Amniotic epithelial cell (primary cell): ENCODE data around the gene PPP2R3A.
"Not testable (repeated sequence)": the region's sequence is repeated elsewhere in the genome, so short reads cannot be mapped to it uniquely, and the experiment has no call there.

Experiments used
- DNase-seq: peaks from one replicate; pipeline ENCODE4 v3.0.0-alpha.2; 2010; ENCODE audit warnings: low read depth

Gene PPP2R3A, protein sequence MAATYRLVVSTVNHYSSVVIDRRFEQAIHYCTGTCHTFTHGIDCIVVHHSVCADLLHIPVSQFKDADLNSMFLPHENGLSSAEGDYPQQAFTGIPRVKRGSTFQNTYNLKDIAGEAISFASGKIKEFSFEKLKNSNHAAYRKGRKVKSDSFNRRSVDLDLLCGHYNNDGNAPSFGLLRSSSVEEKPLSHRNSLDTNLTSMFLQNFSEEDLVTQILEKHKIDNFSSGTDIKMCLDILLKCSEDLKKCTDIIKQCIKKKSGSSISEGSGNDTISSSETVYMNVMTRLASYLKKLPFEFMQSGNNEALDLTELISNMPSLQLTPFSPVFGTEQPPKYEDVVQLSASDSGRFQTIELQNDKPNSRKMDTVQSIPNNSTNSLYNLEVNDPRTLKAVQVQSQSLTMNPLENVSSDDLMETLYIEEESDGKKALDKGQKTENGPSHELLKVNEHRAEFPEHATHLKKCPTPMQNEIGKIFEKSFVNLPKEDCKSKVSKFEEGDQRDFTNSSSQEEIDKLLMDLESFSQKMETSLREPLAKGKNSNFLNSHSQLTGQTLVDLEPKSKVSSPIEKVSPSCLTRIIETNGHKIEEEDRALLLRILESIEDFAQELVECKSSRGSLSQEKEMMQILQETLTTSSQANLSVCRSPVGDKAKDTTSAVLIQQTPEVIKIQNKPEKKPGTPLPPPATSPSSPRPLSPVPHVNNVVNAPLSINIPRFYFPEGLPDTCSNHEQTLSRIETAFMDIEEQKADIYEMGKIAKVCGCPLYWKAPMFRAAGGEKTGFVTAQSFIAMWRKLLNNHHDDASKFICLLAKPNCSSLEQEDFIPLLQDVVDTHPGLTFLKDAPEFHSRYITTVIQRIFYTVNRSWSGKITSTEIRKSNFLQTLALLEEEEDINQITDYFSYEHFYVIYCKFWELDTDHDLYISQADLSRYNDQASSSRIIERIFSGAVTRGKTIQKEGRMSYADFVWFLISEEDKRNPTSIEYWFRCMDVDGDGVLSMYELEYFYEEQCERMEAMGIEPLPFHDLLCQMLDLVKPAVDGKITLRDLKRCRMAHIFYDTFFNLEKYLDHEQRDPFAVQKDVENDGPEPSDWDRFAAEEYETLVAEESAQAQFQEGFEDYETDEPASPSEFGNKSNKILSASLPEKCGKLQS (N-terminal part only)

GRCh38 chr3:135965506-135966270, at the start of gene PPP2R3A:
PPP2R3A (plus strand) TSS chr3:135965728; CDS start chr3:136001499, 35,771 bp downstream.
- peak; percentile 80 for DNase-seq

DNA sequence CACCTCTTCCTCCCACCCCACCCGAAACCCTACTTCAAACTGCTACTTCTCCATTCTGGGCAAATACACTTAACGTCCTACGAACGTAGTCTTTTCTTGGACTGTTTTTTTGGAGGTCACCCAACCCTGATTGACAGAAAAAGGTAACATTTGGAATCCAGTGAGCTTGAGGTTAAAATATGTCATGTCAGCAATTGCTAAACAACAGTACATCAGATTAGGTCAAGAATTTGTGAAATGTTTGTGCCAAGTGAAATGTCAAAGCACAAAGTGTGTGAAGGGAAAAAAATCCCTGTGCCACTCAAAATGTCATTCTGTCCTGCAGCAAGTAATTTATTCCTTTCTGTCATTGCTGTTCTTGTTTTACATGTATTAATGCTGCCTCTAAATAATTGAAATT, 49.2 kb upstream of the PPP2R3A start:
- no peak for DNase-seq

DNA sequence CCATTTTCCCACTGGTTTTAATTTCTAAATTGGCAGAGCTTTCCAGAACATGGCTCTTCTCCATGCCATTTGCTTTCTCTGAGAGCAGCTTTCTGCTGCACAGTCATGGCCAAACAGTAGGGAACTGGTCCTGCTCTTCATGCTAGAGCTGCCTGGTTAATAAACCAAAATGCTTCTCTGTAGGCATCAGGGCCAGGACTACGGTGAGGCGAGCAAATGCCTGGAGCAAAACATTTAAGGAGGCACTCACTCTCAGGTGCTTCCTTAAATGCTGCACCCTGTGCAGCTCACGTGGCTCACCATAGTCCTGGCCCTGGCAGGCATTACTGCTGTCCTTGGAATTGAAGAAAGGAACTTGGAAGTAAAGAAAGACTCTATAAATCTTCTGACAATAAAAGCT, 48.5 kb upstream of the PPP2R3A start:
- no peak for DNase-seq

DNA sequence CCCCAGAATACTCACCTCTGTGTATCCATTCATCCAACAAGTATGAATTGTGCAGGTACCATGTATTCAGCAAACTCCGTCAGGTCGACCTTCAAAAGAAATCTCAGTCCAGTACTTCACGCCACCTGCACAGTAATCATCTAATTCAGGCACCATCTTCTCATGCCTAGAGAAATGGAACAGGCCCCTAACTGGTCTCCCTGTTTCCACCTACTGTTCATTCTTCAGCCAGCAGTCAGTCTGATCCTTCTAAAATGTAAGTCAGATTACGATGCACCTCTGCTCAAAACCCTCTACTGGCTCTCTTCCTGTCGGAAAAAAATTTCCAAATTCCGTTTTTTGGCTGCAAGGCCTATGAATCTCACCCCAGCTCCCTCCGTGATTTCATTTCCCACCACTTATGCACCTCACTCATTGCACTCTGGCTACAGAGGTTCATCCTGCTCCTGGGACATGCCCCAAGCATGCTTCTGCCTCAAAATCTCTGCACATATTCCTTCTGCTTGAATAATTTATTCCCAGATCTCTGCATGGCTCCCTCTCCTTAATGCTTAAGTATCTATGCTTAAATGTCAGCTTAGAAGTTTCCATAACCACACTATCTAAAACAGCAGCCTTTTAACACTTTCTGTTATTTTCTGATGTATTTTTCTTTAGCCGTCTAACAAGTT, 47.5 kb upstream of the PPP2R3A start:
- DNase-seq, result no peak

- peak; percentile 47 for DNase-seq
Measured at GRCh38 chr3:135918600-135918999, 46.9 kb upstream of the PPP2R3A start.

DNA sequence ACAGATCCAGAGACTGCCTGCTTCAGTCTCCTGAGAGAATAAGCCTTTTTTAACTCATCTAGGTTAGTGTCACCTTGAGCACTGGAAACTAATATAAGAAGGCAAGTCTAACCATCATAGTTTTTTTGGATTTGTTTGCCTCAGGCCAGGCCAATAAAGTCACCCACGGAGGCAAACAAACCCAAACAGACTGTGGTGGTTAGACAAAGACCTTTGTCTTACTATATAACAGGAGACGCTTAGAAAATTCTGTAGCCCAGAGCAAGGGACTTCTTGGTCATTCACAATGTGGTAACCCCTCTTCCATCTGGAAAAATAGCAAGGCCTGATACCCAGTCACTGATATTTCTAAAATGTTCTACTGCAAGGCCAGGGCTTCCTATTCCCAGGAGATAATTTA, 45.3 kb upstream of the PPP2R3A start:
- DNase-seq, result no peak

- no peak for DNase-seq
Measured at GRCh38 chr3:135922903-135923250, 42.7 kb upstream of the PPP2R3A start.

GRCh38 chr3:135924506-135924905, 41.0 kb upstream of the PPP2R3A start:
- DNase-seq, result no peak

- no peak for DNase-seq
Measured at GRCh38 chr3:135926664-135927063, 38.9 kb upstream of the PPP2R3A start.

- DNase-seq, result peak; percentile 3
Measured at GRCh38 chr3:135927155-135927554, 38.4 kb upstream of the PPP2R3A start.

- DNase-seq, result peak; percentile 41
Measured at GRCh38 chr3:135929670-135930069, 35.9 kb upstream of the PPP2R3A start.

- no peak for DNase-seq
Measured at GRCh38 chr3:135930255-135930654, 35.3 kb upstream of the PPP2R3A start.

GRCh38 chr3:135935171-135935570, 30.4 kb upstream of the PPP2R3A start:
- not testable (repeated sequence) for DNase-seq

GRCh38 chr3:135937766-135938165, 27.8 kb upstream of the PPP2R3A start:
- DNase-seq, result not testable (repeated sequence)

- no peak for DNase-seq
Measured at GRCh38 chr3:135944831-135945230, 20.7 kb upstream of the PPP2R3A start.

DNA sequence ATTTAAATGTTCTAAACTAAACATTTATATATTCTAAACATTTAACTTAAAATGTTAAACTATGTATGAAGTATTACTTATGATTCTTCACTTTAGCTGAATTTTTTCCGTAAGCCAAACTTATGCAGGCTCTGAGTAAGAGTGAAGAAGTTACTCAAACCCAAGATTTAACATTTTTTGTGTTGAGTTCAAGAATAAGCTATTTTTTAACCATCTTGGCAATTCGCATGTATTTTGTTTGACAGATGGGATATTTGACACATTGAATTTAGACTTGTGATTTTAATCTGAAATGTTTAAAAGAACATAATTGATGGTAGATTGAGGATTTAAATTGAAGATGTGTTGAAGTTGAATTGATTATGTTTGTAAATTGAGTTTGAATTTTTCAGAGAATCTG, 14.6 kb upstream of the PPP2R3A start:
- DNase-seq, result no peak

DNA sequence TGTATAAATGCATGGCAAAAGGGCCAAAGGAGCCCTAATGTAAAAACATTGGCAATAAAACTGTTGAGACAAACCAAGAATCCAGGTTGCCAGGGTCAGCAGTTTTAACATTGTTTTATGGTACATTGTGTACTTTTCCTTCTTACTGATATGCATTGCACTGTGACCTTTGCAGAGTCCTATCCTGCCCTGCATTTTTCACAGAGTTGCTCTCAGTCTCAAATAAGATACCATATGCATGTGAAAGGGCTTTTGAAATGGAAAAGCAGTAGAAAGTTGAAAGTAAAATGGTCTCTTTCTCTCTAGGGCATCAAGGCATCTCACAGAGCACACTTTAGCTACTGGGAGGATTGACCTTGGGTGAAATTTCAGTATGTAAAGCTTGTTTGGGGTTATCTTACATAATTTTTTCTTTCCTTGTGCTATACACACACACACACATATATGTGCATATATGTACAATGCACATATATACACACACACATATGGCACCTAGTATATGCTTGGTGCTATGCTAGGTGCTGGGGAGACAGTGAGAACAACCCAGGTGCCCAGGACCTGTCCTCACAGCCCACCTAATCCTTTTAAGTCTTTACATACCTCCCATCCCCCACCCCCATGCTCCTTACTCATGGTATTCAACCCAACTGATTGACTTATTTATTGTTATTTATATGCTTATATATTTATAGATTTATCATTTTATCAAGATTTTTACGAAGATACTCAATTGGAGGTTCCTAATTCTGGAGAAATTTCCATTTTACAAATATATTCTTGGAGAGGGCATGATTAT, 1.2 kb upstream of the PPP2R3A start:
- DNase-seq, result no peak

GRCh38 chr3:135965129-135965505, 411 bp upstream of the PPP2R3A start:
- DNase-seq, result peak; percentile 57

DNA sequence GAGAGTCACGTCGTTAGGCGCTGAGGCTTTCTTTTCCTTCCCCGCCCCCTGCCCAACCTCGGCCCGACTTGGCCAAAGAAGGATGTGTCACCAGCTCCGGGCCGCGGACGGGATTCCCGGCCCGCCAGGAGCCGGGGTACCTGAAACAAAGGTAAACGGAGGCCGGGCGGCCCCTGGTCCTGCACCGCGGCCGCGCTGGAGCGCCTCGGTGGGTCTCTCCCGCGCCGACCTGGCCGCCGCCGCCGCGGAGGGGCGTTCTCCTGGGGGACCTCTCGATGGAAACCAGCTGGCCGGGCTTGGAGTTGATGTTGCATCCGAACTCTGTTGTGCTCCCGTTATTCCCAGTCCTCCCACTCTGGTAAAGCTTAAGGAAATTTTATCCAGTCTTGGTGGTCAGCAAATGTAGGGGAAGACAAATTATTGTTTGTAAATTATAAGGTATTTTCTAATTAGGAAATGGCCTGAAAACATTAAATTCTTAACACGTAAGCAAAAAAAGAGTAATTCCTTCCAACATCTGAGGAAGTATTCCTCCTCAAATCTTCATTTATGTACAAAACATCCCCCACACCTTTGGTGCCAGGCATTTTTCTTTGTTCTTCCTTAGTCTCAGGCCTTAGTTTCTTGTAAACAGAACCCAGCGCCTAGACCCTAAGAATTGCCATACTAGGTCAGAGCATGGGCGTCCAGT, 888 bp downstream of the PPP2R3A start:
- peak; percentile 36 for DNase-seq

DNA sequence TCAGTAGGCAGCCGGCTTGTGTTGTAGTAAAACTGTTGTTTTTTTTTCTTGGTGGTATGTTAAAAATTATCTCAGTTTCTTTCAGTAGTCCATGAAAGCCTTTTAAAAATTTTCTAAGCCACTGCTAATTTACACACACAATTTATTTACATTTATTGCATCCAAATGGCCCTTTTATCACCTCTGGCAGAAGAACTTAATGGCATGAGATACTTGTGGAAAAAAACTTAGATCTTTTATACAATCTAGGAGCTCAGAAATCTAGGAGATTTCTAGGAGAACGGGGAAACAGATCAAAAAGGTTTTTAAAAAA, 1.4 kb downstream of the PPP2R3A start:
- no peak for DNase-seq
